Neural progenitor cell (in vitro differentiated cells): ENCODE data around the gene TTLL3. TPM values are rescaled to one million over a fixed set of nuclear protein-coding genes. Genes with fewer than 3 reads are reported as not detected.

Experiments
- DNase-seq: peaks from one replicate; pipeline ENCODE4 v3.0.0-alpha.2; 2016; ENCODE audit warnings: low spot score
- H2AFZ ChIP-seq: fragments of 200-600 bp; sonication (generic); replicated peaks from 2 replicates; pipeline ENCODE4 v1.6.1; 2016; ENCODE audit warnings: antibody characterized with exemption
- H3F3A ChIP-seq: fragments of 200-600 bp; sonication (generic); 2 replicates; pipeline ENCODE4 v1.6.1; 2016; ENCODE audit warnings: antibody characterized with exemption, low read depth
- H3K27ac ChIP-seq: fragments of 200-600 bp; sonication (generic); 2 replicates; pipeline ENCODE4 v1.5.1; 2016; ENCODE audit warnings: mild to moderate bottlenecking
- H3K27me3 ChIP-seq: fragments of 200-600 bp; sonication (generic); 2 replicates; pipeline ENCODE4 v1.6.1; 2016; ENCODE audit warnings: mild to moderate bottlenecking, moderate library complexity
- H3K36me3 ChIP-seq: fragments of 200-600 bp; sonication (generic); 2 replicates; pipeline ENCODE4 v1.5.1; 2016
- H3K4me1 ChIP-seq: fragments of 200-600 bp; sonication (generic); 2 replicates; pipeline ENCODE4 v1.6.1; 2016; ENCODE audit warnings: mixed run types
- H3K4me2 ChIP-seq: fragments of 200-600 bp; sonication (generic); 2 replicates; pipeline ENCODE4 v1.6.1; 2016
- H3K4me3 ChIP-seq: fragments of 200-600 bp; sonication (generic); 2 replicates; pipeline ENCODE4 v1.5.1; 2016
- H3K79me2 ChIP-seq: fragments of 200-600 bp; sonication (generic); 2 replicates; pipeline ENCODE4 v1.6.1; 2016; ENCODE audit warnings: low read depth
- H3K9ac ChIP-seq: fragments of 200-600 bp; sonication (generic); 2 replicates; pipeline ENCODE4 v1.6.1; 2016
- H3K9me3 ChIP-seq: fragments of 200-600 bp; sonication (generic); 2 replicates; pipeline ENCODE4 v1.5.1; 2016; ENCODE audit warnings: low read depth
- H4K20me1 ChIP-seq: fragments of 200-600 bp; sonication (generic); 2 replicates; pipeline ENCODE4 v1.6.1; 2016; ENCODE audit warnings: low read depth
- H3K27ac Mint-ChIP-seq: 3 replicates; pipeline ENCODE4 v1.8.0; 2021; ENCODE audit warnings: mixed read lengths
- H3K27me3 Mint-ChIP-seq: 2 replicates; pipeline ENCODE4 v1.8.0; 2022; ENCODE audit warnings: low read depth, mild to moderate bottlenecking, inconsistent platforms, moderate library complexity, mixed read lengths; ENCODE audit not compliant: insufficient read depth
- H3K36me3 Mint-ChIP-seq: 3 replicates; pipeline ENCODE4 v1.8.0; 2021; ENCODE audit warnings: mixed read lengths
- H3K4me1 Mint-ChIP-seq: 3 replicates; pipeline ENCODE4 v1.8.0; 2021; ENCODE audit warnings: mixed read lengths
- H3K4me3 Mint-ChIP-seq: 3 replicates; pipeline ENCODE4 v1.8.0; 2021; ENCODE audit warnings: mild to moderate bottlenecking, moderate library complexity, mixed read lengths
- H3K9me3 Mint-ChIP-seq: 3 replicates; pipeline ENCODE4 v1.8.0; 2020; ENCODE audit warnings: mixed read lengths
- EZH2 ChIP-seq: fragments of 200-600 bp; sonication (generic); IDR thresholded peaks from 2 replicates; pipeline ENCODE4 v1.6.1; 2017; ENCODE audit warnings: antibody characterized with exemption, mild to moderate bottlenecking, moderate library complexity
- EZH2phosphoT487 ChIP-seq: fragments of 200-600 bp; sonication (generic); IDR thresholded peaks from 2 replicates; pipeline ENCODE4 v1.6.1; 2017; ENCODE audit warnings: antibody characterized with exemption
- total RNA-seq: library from RNA; depleted of rRNA; stranded (reverse); fragments of >200 nt; gene quantifications from 2 replicates; pipeline ENCODE4 v1.2.3, GENCODE V29; 2015; ENCODE audit warnings: low replicate concordance
- TF ChIP-seq, protein P1 (sequence below): fragments of 200-600 bp; sonication (generic); IDR thresholded peaks from 2 replicates; pipeline ENCODE4 v1.5.1; 2017; ENCODE audit warnings: antibody characterized with exemption, mild to moderate bottlenecking

Gene TTLL3
- total RNA-seq, 1 donor from 2014 or later: 15.0 TPM

DNA sequence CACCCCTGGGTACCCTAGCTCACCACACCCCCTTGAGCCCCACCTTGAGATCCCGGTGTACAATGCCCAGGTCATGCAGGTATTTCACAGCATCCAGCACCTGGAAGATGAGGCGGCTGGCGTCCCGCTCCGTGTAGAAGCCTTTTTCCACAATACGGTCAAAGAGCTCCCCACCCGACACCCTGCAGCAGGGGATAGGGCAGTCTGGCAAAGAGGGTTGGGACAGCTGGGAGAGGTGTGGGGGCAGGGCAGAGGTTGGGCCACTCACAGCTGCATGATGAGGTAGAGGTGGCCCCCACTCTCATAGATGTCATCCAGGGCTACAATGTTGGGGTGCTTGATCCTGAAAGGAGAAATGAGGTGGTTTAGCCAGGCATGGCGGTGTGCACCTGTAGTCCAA lies 47.2 kb upstream of the TTLL3 start:
- H3K4me3 Mint-ChIP-seq: no peak overlapping the region
- Histone ChIP-seq H3K9ac (no peak overlapping the region), H3K9me3 (no peaks in the 10 kb centered on the region), H3K27me3 (no peaks in the 10 kb centered on the region), H3K79me2 (no peaks in the 10 kb centered on the region), H3K4me1 (peaks cover 3% of the 10 kb centered on the region), H3F3A (peaks cover 17% of the 10 kb centered on the region), H4K20me1 (no peaks in the 10 kb centered on the region), H3K27ac (no peak overlapping the region), H2AFZ (no peak overlapping the region), H3K4me2 (no peak overlapping the region), H3K36me3 (no peaks in the 10 kb centered on the region), H3K4me3 (no peak overlapping the region)
- DNase-seq: no peak
- H3K27me3 Mint-ChIP-seq: no peaks in the 10 kb centered on the region
- H3K4me1 Mint-ChIP-seq: peaks cover 5% of the 10 kb centered on the region
- H3K27ac Mint-ChIP-seq: no peak overlapping the region
- peaks cover 24% of the 10 kb centered on the region for H3K36me3 Mint-ChIP-seq
- no peak for TF ChIP-seq EZH2phosphoT487
- TF ChIP-seq, protein P1, sequence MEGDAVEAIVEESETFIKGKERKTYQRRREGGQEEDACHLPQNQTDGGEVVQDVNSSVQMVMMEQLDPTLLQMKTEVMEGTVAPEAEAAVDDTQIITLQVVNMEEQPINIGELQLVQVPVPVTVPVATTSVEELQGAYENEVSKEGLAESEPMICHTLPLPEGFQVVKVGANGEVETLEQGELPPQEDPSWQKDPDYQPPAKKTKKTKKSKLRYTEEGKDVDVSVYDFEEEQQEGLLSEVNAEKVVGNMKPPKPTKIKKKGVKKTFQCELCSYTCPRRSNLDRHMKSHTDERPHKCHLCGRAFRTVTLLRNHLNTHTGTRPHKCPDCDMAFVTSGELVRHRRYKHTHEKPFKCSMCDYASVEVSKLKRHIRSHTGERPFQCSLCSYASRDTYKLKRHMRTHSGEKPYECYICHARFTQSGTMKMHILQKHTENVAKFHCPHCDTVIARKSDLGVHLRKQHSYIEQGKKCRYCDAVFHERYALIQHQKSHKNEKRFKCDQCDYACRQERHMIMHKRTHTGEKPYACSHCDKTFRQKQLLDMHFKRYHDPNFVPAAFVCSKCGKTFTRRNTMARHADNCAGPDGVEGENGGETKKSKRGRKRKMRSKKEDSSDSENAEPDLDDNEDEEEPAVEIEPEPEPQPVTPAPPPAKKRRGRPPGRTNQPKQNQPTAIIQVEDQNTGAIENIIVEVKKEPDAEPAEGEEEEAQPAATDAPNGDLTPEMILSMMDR: no peak
- TF ChIP-seq EZH2: no peak
- no peaks in the 10 kb centered on the region for H3K9me3 Mint-ChIP-seq

DNA sequence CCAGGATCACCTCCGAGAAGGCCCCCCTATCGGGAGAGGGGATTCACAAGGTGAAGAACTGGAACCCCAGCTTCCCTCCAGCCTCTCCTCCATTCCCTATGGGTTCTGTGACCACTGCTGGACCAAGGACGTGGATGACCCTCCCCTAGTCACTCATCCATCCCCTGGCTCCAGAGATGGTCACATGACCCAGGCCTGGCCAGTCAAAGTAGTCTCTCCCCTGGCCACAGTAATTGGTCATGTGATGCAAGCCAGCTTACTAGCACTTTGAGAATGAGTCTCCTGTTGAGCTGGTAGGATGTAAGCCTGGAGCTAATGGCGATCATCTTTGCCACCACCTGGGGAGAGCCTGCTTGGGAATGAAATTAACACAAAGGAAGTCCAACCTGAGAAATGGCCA lies 44.2 kb upstream of the TTLL3 start:
- Histone ChIP-seq H3K36me3 (no peaks in the 10 kb centered on the region), H3K79me2 (no peaks in the 10 kb centered on the region), H2AFZ (no peak overlapping the region), H3K27me3 (peaks cover 2% of the 10 kb centered on the region), H3K4me1 (peaks cover 3% of the 10 kb centered on the region), H3K4me2 (no peak overlapping the region), H4K20me1 (no peaks in the 10 kb centered on the region), H3K4me3 (no peak overlapping the region), H3K9me3 (no peaks in the 10 kb centered on the region), H3K9ac (no peak overlapping the region), H3F3A (peaks cover 23% of the 10 kb centered on the region), H3K27ac (no peak overlapping the region)
- TF ChIP-seq EZH2phosphoT487 (no peak), EZH2 (no peak)
- TF ChIP-seq, protein P1: no peak
- Mint-ChIP-seq H3K27me3 (peaks cover 2% of the 10 kb centered on the region), H3K4me1 (peaks cover 16% of the 10 kb centered on the region), H3K9me3 (no peaks in the 10 kb centered on the region), H3K27ac (no peak overlapping the region), H3K4me3 (no peak overlapping the region), H3K36me3 (peaks cover 6% of the 10 kb centered on the region)
- DNase-seq: no peak

DNA sequence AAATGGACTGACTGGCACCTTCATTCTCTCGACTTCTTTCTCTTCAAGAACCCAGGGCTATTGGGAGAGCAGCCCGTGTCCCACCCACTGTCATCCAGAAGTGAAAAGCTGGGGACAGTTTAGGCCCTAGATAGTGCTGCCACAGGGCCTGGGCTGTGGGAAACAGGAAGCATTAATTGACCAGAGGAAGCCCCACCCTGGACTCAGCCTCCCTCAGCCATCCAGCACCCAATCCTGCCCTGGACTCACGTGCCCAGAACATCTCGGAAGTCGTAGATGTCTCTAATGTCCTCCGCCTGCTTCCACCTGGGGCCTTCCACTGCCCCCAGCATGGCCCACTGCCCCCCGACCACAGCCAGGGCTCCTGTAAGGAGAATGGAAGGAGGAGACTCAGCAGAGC lies 42.6 kb upstream of the TTLL3 start:
- Histone ChIP-seq H3K4me1 (peaks cover 3% of the 10 kb centered on the region), H3K27ac (no peak overlapping the region), H3K4me2 (no peak overlapping the region), H3K79me2 (no peaks in the 10 kb centered on the region), H3K27me3 (peaks cover 4% of the 10 kb centered on the region), H3K4me3 (no peak overlapping the region), H3K36me3 (no peaks in the 10 kb centered on the region), H3K9ac (no peak overlapping the region), H3K9me3 (no peaks in the 10 kb centered on the region), H2AFZ (no peak overlapping the region), H3F3A (peaks cover 27% of the 10 kb centered on the region), H4K20me1 (no peaks in the 10 kb centered on the region)
- Mint-ChIP-seq H3K27me3 (peaks cover 2% of the 10 kb centered on the region), H3K36me3 (peaks cover 3% of the 10 kb centered on the region), H3K4me1 (peaks cover 16% of the 10 kb centered on the region), H3K27ac (no peak overlapping the region), H3K4me3 (no peak overlapping the region), H3K9me3 (no peaks in the 10 kb centered on the region)
- TF ChIP-seq EZH2phosphoT487 (no peak), EZH2 (no peak)
- TF ChIP-seq, protein P1: no peak
- no peak for DNase-seq
